RWPE1 (cell line): ENCODE data around the gene SPOP.
A peak's percentile ranks its signal among the peaks of the same experiment; 100 is the strongest.

ENCODE experiments used
- CTCF ChIA-PET: fragments of 350-600 bp; sonication (Branson Sonifier 250); formaldehyde crosslinking; extraction: SDS; loops from one replicate; lab custom pipeline; 2021; lab: Yijun Ruan, JAX
- POLR2A ChIA-PET: fragments of 400-600 bp; formaldehyde crosslinking; extraction: SDS; loops from one replicate; lab custom pipeline; 2020; ENCODE audit warnings: antibody characterized with exemption; ENCODE audit not compliant: low non-redundant PET; lab: Yijun Ruan, JAX
- DNase-seq: peaks from one replicate; pipeline ENCODE4 v3.0.0; 2012; ENCODE audit warnings: low spot score
- H3K27ac ChIP-seq: fragments of 450-650 bp; 2 replicates; pipeline ENCODE4 v1.5.1; 2017
- TF ChIP-seq, protein P1 (sequence below): fragments of 450-650 bp; conservative IDR thresholded peaks from 2 replicates; pipeline ENCODE4 v1.5.1; 2017; ENCODE audit warnings: low read depth, mild to moderate bottlenecking

The SPOP gene

DNA sequence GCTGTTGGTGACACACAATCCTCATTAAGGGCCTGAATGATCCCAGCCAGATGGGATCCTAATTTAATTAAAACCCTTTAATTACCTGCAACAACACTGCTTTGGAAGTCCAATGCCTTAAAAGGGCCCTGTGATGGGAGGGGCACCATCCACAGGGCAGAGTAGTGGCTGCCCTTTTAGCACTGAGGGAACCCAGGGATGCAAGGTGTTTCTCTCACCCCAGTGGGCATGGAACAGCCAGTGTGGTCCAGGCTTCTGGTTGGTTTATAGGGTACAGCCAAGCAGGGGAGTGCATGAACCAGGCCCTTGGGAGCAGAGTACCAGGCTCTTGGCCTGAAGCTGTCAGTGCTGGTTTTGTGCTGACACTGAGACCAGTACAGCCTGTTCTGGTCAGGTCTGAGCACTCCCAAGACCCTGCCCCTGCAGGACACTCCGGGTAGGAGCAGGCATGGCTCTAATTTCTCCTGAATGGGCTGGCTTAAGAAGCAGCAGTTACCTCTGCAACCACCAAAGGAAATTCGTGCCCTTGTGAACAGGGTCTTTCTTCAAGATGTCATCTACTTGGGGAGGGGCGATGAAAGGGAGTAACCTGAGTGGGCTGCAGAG is 92.4 kb downstream of the SPOP start:
- DNase-seq: no peak
- TF ChIP-seq, protein P1, sequence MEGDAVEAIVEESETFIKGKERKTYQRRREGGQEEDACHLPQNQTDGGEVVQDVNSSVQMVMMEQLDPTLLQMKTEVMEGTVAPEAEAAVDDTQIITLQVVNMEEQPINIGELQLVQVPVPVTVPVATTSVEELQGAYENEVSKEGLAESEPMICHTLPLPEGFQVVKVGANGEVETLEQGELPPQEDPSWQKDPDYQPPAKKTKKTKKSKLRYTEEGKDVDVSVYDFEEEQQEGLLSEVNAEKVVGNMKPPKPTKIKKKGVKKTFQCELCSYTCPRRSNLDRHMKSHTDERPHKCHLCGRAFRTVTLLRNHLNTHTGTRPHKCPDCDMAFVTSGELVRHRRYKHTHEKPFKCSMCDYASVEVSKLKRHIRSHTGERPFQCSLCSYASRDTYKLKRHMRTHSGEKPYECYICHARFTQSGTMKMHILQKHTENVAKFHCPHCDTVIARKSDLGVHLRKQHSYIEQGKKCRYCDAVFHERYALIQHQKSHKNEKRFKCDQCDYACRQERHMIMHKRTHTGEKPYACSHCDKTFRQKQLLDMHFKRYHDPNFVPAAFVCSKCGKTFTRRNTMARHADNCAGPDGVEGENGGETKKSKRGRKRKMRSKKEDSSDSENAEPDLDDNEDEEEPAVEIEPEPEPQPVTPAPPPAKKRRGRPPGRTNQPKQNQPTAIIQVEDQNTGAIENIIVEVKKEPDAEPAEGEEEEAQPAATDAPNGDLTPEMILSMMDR: no peak
- ChIA-PET CTCF (interaction anchor here (0.7 kb wide), 1 partner anchor 112 kb away, joined by 3 read pairs; no protein-coding TSS in a partner anchor), POLR2A (no interaction called here)
- H3K27ac ChIP-seq: no peak overlapping the region

DNA sequence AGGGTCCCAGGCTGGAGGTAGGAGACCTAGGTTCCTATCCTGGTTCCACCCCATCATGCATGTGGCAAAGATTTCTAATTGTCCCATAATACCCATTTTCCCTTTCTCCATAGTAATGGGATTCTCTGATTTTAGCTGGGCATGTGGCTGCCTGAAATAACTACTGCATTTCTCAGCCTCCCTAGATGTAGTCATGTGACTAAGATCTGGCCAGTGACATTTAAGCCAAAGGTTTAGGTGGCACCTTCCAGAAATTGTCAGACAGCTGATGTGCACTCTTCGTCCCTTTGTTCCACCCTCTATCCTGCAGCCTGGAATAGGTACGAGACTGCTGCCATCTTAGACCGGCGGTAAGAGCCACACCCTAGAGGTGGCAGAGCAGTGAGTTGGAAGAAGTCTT is 94.0 kb downstream of the SPOP start:
- ChIA-PET POLR2A (no interaction called here), CTCF (interaction anchor here (0.6 kb wide), 2 partner anchors 15 to 688 kb away, joined by 3 to 6 read pairs; no protein-coding TSS in a partner anchor)
- no peak for DNase-seq
- TF ChIP-seq, protein P1: no peak
- no peak overlapping the region for H3K27ac ChIP-seq

DNA sequence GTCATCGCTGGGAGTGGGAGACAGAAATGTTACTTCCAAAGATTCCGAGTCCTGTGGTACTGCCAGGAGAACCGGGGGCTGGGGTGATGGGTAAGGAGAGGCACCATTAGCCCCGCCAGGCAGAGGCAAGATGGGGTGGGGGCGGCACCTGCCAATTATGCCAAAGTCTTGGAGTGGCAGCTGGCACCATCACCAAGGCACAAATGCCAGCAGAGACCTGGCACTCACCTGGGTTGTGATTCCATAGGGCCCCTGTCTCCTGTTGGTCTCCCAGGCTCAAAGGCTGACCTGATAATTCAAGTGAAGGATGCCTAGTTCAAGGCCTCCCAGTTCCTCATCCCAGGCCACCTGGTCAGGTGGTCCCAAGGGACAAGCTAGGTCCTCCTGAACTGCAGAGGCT is 94.7 kb downstream of the SPOP start:
- POLR2A ChIA-PET: no interaction called here
- TF ChIP-seq, protein P1: no peak
- no peak for DNase-seq

DNA sequence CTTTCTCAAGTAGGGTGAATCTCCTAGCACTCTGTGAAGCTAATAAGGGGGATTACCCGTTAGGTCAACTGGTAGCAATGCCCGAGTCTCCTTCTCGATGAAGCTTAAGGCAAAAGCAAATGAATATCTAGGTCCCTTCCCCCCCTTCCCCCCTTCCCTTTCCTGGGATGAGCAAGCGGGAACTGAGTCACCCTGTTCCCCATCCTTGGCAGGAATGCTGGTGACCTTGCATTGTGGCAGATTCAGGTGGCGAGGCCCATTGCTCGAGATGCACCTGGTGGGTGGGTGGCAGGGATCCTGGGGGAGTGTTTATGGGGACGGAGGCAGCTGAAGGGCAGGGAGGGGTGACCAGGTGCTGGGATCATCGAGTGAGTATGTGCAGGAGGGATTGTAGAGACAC is 95.1 kb downstream of the SPOP start:
- ChIA-PET CTCF (interaction anchor here (1.1 kb wide), 1 partner anchor 113 kb away, joined by 3 read pairs; no protein-coding TSS in a partner anchor), POLR2A (no interaction called here)
- H3K27ac ChIP-seq: peak overlapping the region; percentile 14; the same call in 1 of the 2 replicates
- peak; percentile 79 for DNase-seq
- TF ChIP-seq, protein P1: no peak

More for the DNA sequence above, 94.7 kb downstream of the SPOP start:
- peak overlapping the region; percentile 14; the same call in 1 of the 2 replicates for H3K27ac ChIP-seq
- CTCF ChIA-PET: no interaction called here

DNA sequence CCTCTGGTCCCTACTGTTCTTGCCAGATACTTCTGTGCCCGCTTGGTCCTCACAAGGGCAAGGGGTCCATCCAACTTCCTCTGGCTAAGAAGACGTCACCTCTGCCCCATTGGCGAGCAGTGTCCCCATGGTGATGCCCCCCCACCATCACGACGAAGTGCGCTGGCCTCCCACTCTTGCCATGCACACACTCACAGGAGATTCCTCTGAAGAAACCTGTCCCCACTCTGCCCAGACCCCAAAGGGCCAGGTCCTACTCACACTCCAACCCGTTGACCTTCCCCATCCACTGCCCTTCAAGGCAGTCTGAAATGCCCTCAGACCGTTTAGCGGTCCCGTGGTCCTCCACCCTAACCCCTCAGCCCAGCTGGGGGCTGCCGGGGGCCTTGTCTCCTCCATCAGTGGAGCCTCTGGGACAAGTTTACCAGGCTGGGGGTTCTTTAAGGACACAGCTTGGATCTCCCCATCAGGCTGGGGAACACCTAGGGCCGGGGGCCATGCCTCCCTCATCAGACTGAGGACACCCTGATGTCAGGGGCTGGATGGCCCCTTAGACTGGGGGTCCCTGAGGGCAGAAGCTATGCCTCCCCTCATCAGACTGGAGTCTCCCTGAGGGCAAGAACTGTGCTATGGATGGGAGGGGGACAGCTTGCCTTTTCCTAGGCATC is 95.7 kb downstream of the SPOP start:
- CTCF ChIA-PET: interaction anchor here (1.1 kb wide), 1 partner anchor 113 kb away, joined by 3 read pairs; no protein-coding TSS in a partner anchor
- no peak for DNase-seq
- POLR2A ChIA-PET: no interaction called here
- H3K27ac ChIP-seq: peak overlapping the region; percentile 14; the same call in 1 of the 2 replicates
- TF ChIP-seq, protein P1: no peak

DNA sequence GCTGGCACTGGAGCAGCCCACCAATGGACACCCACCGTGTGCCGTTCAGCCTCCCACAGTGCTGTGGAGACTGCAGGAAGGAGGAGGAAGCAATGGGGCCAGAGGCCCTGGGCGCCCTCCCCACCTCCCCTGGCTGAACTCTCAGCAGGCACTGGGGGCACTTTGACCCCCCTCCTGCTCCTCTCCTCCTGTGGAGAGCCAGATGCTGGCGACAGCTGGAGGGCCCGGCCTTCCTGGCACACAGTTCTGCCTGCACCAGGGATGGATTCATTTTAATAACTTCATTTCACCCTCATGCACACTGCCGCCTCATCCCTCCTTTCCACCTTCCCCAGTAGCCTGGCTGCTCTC is 96.3 kb downstream of the SPOP start:
- POLR2A ChIA-PET: no interaction called here
- DNase-seq: no peak
- CTCF ChIA-PET: interaction anchor here (1.1 kb wide), 1 partner anchor 114 kb away, joined by 3 read pairs; no protein-coding TSS in a partner anchor
- H3K27ac ChIP-seq: no peak overlapping the region
- TF ChIP-seq, protein P1: no peak
